GM19467 (cell line): ENCODE measurements around the gene ARHGAP24.
"Not testable (repeated sequence)": the region's sequence is repeated elsewhere in the genome, so short reads cannot be mapped to it uniquely, and the experiment has no call there.

ENCODE experiments used
- ATAC-seq: cut with Tn5 transposase; IDR thresholded peaks from one replicate; pipeline ENCODE4 v1.9.1; 2021; ENCODE audit warnings: mild to moderate bottlenecking, moderate library complexity; ENCODE audit not compliant: unreplicated experiment

Gene ARHGAP24

DNA sequence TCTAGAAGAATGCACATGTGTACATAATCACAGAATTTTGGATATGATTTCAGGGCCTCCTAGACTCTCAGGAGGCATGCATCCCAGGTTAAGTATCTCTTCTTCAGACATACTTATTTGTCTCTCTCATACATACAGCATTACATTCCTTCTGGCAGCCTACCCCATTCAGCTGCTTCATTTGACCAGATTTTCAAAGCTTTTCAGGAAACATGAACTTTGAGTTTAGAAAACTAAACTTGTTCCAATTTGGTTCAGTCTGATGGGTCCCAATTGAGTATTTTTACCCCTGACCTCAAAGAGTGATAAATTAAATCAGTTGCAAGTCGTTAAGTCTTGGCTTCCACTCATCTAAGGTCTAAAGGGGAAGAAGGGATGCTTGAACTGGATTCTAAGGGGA, 330.9 kb downstream of the ARHGAP24 start:
- ATAC-seq, result no peak

DNA sequence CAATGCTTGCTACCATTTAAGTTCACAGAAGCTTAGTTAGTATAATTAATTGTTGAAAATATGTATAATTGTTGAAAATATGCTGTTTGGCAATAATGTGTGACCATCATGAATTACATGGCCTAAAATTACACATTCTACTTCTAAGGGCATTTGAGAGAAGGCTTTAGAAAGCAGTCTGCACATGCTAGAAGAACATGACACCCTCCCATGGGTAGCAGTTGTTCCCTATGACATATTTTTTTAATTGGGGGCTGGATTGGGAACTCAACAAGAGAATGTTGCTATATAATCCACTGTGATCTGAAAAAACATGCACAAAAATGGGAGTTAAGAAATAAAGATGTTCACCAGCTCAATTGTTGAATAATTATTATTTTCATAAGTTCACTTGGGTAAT, 331.4 kb downstream of the ARHGAP24 start:
- ATAC-seq, result no peak

DNA sequence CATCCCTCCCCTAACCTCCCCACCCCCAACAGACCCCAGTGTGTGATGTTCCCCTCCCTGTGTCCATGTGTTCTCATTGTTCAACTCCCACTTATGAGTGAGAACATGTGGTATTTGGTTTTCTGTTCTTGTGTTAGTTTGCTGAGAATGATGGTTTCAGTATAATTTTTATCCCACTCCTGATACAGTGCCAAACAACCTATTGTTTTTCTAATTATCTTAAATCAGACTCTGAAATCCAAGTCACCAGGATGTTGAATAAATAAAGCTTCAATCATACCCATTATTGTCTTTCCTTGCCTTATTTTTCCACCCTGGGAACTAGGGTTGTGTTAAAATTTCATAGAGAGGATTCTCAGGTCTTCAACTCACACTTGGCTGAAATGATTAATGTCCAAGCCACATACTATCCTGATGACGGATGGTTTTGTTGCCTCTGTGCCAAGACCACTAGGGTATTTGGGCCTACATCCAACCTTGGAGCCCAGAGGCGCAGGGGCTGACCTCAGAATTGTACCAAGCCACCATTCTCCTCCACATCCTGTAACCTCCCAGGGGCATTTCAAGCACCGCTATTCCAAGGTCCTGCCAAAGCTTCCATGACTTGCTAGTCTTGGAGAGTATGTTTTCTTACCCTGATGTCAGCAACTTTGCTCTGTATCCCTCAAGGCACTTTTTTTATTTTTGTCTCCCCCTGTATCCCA, 332.4 kb downstream of the ARHGAP24 start:
- ATAC-seq, result no peak

DNA sequence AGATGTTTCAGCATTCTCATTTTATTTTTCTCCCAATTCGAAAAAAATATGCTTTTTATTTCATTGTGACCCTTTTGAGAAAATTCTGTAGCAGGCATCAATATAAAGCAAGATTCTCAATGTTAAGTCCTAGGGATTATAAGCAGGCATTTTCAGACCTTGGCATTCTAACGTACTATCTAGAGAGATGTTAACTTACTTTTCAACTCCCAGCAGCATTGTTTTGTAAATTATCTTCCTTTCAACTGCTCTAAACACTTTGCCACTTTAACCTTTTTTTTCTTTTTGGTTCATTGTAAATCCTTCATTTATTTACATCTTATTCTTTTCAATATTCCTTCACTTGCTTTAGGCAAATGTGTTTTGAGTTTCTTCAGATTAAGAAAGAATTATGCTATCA, 333.2 kb downstream of the ARHGAP24 start:
- no peak for ATAC-seq

DNA sequence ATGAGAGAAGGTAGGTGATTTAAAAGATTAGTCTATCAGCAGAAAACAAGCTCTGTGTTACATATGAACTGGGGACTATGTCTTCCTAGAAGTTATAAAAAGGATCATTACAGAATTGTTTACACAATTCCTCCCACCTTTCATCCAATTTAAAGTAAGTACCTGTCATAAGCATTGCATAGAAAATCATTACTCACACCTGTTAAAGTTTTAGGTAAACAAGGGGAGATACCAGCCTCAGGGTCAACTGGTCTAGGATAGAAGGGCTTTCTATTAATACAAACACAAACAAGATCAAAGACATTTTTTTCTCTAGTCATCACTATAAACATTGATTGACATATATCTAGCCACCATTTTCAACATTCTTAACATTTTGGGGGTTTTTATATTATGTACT, 333.9 kb downstream of the ARHGAP24 start:
- ATAC-seq, result no peak

DNA sequence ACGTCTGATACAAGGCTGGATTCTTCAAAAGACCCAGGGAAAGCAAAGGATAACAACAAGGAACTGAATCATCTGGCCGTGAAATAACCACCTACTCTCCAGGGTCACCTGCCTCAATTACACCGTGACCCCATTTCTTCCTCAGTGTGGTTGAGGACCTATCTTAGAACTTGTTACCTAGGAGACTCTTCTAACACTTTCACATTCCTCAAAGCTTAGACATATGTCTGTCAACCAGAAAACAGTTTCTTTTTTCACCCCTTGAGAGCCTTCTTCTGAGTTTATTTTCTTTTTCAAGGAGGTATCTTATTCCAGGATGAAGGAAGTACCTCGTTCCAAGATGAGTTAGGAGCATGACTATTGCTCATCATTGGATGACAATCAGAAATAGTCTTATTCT, 337.8 kb downstream of the ARHGAP24 start:
- no peak for ATAC-seq

DNA sequence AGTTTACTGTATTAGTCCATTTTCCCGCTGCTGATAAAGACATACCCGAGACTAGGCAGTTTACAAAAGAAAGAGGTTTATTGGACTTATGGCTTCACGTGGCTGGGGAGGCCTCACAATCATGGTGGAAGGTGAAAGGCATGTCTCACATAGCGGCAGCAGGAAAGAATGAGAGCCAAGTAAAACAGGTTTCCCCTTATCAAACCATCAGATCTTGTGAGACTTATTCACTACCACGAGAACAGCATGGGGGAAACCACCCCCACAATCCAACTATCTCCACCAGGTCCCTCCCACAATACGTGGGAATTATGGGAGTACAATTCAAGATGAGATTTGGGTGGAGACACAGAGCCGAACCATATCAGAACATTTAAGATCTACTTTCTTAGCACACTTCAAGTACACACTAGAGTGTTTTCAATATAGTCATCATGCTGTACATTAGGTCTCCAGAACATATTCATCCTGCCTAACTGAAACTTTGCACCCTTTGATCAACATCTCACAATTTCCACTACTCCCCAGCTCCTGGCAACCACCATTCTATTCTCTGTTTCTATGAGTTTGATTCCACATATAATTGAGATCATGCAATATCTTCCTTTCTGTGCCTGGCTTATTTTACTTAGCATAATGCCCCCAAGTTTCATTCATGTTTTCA, 341.0 kb downstream of the ARHGAP24 start:
- no peak for ATAC-seq

DNA sequence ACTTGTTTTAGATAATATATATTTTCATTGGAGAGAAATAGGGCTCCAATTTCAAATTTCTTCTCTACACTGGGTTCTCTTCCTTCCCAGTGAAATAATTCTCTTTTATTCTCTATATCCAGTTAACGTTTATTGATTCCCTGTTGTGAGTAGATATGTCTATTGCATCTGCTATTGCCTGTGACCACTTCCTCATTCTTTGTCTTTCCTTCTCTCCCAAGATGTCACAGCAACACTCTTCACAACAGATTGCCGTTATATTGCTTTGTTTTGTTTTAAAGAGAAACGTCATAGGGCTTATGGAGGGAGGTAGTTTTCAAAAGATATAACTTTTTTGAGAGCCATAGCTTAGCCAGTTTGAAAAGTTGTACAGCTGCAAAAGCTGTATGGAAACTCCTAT, 343.8 kb downstream of the ARHGAP24 start:
- ATAC-seq, result no peak

DNA sequence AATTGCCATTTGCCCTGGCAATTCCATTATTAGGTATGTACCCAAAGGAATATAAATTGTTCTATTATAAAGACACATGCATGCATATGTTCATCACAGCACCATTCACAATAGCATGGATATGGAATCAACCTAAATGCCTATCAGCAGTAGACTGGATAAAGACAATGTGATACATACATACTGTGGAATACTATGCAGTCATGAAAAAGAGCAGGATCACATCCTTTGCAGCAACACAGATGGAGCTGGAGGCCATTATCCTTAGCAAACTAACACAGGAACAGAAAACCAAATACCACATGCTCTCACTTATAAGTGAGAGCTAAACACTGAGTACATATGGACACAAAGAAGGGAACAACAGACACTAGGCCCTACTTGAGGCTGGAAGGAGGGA, 345.2 kb downstream of the ARHGAP24 start:
- not testable (repeated sequence) for ATAC-seq

DNA sequence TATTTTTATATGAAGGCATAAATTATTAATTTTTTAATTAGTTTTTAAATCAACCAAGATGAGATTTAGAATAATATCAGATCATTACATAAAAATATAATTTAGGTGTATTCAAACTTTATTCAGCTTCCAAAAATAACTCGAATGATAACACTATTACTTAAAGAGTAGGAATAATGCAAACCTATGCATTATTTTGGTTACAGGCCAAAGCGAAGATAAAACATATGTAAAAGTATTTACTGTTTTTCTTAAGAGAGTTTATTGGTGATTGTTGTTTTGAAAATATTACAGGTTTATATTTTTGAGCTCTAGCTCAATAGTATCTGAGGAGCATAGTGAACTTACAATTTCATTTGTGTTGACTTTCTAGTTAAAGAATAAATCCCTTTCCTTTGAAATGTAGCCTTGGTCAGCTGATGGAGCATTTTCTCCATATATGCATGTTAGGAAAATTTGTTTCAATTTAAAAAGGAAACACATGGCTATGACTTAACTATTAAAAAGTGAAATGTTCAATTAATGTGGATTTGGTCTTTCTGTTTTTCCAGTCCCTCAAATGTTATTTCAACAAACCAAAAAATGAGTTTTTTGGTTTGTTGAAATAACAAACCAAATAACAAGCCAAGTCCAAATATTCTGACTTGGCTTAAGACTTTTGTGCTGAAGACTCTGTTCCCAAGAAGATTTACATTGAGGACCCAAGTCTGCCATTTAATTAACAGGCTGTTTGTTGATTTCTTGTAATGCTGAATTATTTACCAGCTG, 346.9 kb downstream of the ARHGAP24 start:
- ATAC-seq, result no peak

DNA sequence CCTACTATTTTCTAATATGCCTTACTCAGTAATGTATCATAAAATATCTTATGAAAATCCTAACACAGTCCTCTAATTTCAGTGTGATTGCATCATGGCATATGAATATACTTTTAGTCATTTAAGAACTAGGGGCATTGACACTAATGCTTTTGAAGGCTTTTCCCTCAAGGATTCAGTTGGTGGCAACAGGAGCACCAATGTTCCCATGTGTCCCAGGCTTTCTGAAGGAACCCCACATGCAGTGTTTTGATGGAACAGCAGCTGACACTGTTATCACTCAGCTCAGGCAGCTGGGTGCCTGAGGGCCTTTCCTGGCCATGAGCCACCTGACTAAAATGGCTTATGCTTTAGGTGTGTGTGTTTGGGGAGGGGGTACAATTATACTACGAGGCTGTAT, 348.3 kb downstream of the ARHGAP24 start:
- no peak for ATAC-seq

DNA sequence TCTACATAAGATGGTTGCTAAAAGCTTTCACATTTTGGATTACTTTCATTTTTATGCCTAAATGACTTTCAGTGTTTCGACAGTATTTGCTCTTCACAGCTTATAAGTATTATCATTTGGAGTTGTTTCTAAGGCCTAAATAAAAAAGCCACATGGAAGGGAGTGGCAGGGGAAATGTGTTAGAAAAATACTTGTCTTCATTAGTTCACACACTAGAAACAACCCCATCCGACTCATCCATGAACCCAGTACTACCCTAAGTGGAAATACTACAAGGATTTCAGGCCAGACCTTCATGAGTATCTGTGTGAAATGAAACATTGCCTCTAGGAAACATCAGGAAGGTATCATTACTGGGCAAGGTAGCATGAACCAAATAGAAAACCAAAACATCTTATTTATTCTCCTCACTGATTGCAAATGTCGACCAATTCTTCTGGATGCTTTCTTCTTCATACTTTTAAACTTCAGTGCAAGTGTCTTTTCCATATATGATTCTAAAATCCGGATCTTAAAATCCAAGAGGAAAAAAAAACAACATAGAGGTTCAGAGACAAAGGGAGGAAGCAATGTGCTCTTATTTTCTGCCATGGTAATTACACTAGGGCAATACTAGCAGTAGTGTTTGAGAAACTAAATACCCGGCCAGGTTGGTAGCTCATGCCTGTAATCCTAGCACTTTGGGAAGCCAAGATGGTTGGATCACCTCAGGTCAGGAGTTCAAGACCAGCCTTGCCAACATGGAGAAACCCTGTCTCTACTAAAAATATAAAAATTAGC, 349.4 kb downstream of the ARHGAP24 start:
- ATAC-seq, result no peak

DNA sequence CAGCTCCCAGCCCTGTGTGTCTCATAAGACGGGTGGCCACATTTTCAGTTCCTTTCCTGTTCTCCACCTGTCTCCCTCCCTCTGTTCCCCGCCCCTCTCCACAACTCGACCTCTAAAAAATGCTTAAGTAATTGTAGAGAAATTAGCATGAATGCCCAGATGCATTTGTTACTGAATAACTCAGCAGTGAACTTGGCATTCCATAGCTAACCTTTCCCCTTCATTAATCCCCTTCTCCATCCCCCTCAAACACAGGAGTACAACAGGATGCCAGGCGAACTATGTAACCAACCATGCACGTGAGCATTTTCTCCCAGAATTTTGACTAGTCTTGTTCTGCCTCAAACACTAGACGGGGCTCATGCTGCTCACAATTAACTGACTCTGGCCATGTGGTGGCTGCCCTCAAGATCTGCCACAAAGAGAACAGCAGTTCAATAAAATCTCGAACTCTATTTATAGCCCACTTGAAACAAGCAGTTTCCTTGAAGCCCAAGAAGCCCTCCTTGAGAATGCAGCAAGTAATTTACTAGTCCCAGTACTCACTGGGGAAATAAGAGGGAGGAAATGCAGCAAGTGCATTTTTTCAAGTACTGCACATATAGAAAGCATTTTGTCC, 351.2 kb downstream of the ARHGAP24 start:
- peak; percentile 65 for ATAC-seq

DNA sequence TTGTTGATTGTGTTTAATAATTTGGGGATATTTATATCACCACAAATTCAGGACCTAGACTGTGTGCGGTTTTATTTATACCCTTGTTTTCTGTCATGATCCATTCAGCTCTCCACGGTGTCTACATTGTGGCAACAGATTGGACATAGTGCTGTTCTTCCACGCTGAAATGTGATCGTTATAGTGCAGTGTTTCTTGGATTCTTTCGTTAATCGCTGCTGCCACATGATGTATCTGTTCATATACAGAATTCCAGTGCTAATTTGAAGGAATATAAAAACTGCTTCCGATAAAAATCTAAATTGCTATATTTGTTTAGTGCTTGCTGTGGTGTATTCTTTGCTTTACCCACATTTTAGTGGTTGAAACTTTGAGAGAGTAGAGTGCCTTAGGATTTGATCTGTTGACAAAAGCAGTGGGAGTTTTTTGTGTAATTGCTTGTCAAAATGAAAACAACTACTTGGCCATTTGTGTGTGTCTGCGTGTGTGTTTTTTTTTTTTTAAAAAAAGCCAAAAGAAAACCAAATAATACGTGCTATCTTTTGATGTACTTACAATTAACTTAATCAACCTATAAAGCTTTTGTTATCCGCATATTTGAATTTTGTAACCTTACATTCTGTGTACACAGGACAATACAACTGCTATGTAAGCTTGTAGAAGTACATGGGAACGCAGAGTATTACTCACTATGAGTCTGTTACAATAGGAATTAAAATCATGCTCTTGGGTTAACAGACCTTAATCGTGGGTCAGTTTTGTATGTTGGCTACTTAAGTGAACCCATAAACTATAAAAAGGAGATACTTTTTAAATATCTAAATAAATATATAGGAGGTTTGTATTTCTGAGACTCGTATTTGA, 353.3 kb downstream of the ARHGAP24 start:
- ATAC-seq, result no peak

DNA sequence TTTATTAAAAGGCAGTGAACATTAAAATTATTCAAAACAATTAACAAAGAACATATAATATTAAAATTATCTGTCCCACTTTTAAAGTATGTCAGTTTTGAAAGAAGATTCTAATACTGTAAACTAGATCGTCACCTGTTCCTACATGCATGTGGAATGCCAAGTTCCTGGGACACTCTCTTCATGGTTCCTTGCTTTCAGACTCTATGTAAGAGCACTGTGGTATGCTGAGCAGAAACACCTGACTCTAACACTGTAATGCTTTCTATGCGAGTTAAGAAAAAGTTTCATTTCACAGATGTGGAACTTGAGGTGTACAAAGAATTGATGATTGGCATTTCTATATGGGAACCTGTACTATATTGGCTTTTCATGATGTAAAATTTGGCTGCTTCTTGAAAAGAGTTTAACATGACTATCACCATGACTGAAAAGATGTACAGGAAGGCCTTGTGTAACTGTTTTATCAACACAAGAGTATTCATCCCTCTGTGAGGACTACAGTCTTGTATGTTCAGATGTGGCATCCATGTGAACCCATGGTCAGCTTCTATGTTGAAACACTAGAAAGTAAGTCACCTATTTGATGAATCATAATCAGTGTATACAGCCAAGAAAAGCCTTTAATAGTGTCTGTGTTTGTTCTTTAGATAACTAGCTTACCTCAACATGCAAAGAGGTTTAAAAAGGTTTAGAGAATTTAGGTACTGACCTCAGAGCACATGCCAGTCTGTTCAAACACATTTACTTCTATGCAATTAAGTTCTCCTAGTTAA, 354.5 kb downstream of the ARHGAP24 start:
- ATAC-seq, result no peak

DNA sequence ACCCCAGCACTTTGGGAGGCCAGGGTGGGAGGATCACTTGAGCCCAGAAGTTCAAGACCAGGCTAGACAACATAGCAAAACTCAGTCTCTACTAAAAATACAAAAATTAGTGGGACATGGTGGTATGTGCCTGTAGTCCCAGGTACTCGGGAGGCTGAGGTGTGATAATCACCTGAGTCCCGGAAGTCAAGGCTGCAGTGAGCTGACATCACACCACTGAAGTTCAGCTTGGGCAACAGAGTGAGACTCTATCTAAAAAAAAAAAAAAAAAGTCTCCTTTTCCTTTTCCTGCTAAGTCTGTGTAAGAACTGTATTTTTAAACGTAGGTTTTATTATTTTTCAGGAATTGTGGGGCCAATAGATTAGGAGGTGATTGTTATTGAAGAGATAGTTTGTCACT, 356.7 kb downstream of the ARHGAP24 start:
- no peak for ATAC-seq

DNA sequence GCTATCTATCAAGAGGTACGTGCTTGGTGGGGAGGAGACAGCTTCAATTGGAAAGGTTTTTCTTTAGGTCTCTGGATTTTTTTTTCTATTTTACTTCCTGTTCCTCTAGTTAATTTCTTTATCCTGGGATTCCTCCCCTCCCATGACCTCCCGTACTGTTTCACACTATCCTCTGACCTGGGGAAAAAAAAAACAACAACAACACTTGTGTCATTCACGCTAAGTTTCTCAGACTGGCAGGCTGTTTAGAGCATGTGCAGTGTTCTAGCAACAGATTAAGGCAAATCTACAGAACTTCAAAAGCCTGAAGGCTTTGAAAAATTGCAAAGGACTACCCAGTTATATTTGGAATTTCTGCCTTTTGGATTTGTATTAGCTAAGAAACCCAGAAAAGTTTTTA, 358.4 kb downstream of the ARHGAP24 start:
- ATAC-seq, result no peak

DNA sequence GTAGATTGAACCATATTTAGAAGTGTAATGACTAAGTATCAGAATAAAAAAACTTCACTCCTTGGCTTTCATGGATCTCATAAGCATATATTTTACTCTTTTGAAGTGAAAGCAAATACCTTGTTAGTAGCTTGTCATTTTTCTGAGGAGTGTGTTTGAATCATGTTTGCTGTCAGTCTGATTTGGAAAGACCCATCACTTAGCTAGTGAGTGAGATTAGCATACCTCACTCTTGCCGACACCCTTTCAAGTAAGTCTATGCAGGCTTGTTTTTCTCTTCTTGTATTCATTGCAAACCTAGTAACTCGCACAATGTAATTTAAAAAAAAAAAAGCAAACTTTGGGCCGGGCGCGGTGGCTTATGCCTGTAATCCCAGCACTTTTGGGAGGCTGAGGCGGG, 360.0 kb downstream of the ARHGAP24 start:
- no peak for ATAC-seq
